ENCODE data around the gene MBNL3. TPM values are rescaled to one million over a fixed set of nuclear protein-coding genes. Genes with fewer than 3 reads are reported as not detected.

Gene MBNL3
- total RNA-seq, 1 experiment from 2014 or later, result 2.6 TPM

GRCh38 chrX:132470179-132470578 is 18.7 kb downstream of the MBNL3 start:
- no peak overlapping the region for H2BK120ac ChIP-seq (ENCODE audit: low read depth, low read length, poor library complexity, severe bottlenecking)
- no peaks in the 10 kb centered on the region for H3K9me3 ChIP-seq (ENCODE audit: control insufficient read depth, low read depth, low read length)
- H3K27me3 ChIP-seq (ENCODE audit: insufficient read depth, low read length), result no peaks in the 10 kb centered on the region; the same call in 1 of the 2 replicates
- TF ChIP-seq, protein P1, sequence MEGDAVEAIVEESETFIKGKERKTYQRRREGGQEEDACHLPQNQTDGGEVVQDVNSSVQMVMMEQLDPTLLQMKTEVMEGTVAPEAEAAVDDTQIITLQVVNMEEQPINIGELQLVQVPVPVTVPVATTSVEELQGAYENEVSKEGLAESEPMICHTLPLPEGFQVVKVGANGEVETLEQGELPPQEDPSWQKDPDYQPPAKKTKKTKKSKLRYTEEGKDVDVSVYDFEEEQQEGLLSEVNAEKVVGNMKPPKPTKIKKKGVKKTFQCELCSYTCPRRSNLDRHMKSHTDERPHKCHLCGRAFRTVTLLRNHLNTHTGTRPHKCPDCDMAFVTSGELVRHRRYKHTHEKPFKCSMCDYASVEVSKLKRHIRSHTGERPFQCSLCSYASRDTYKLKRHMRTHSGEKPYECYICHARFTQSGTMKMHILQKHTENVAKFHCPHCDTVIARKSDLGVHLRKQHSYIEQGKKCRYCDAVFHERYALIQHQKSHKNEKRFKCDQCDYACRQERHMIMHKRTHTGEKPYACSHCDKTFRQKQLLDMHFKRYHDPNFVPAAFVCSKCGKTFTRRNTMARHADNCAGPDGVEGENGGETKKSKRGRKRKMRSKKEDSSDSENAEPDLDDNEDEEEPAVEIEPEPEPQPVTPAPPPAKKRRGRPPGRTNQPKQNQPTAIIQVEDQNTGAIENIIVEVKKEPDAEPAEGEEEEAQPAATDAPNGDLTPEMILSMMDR (conservative IDR thresholded peaks at IDR 0.05), result no peak
- H3K23me2 ChIP-seq (ENCODE audit: insufficient read length, low read depth, low read length, poor library complexity, severe bottlenecking), result no peaks in the 10 kb centered on the region
- no peak overlapping the region for H3K4me2 ChIP-seq (ENCODE audit: insufficient read depth, insufficient read length, low read length)
- no peak overlapping the region for H2AFZ ChIP-seq (ENCODE audit: low read length)
- H3K14ac ChIP-seq (ENCODE audit: insufficient read depth, low read length), result no peak overlapping the region
- H3K27ac Mint-ChIP-seq, result no peak overlapping the region
- H2BK12ac ChIP-seq (ENCODE audit: insufficient read length, low read depth, low read length), result no peak overlapping the region
- H3T11ph ChIP-seq (ENCODE audit: low read length), result no peak overlapping the region
- H3K9ac ChIP-seq (ENCODE audit: extremely low read depth, insufficient read length, low read length), result no peak overlapping the region
- no peak overlapping the region for H2AK5ac ChIP-seq (ENCODE audit: insufficient read length, low read length)
- H4K91ac ChIP-seq (ENCODE audit: insufficient read length, low read depth, low read length), result no peak overlapping the region
- no peaks in the 10 kb centered on the region for H3K36me3 Mint-ChIP-seq (ENCODE audit: insufficient read depth in 1 of 3, low read depth in 3 of 3)
- no peak overlapping the region for H2BK5ac ChIP-seq (ENCODE audit: insufficient read length, low read length)
- H3K27ac ChIP-seq (ENCODE audit: insufficient read length, low read depth, low read length), result no peak overlapping the region
- H4K5ac ChIP-seq (ENCODE audit: insufficient read length, low read depth, low read length), result no peak overlapping the region
- no peaks in the 10 kb centered on the region for H3K79me2 ChIP-seq (ENCODE audit: insufficient read depth, low read length)
- no peak for DNase-seq
- H3K18ac ChIP-seq (ENCODE audit: insufficient read length, low read depth, low read length), result no peak overlapping the region
- no peak overlapping the region for H3K4me3 Mint-ChIP-seq
- no peaks in the 10 kb centered on the region for H3K9me3 Mint-ChIP-seq
- no peak overlapping the region for H2BK20ac ChIP-seq (ENCODE audit: low read depth, low read length, poor library complexity, severe bottlenecking)
- H3K27me3 Mint-ChIP-seq (ENCODE audit: low read depth), result no peaks in the 10 kb centered on the region
- no peaks in the 10 kb centered on the region for H4K20me1 ChIP-seq (ENCODE audit: control insufficient read depth, insufficient read depth, insufficient read length)
- no peaks in the 10 kb centered on the region for H3K79me1 ChIP-seq (ENCODE audit: insufficient read depth, low read depth, low read length, poor library complexity, severe bottlenecking)
- no peaks in the 10 kb centered on the region; the same call in 1 of the 2 replicates for H3K4me1 ChIP-seq (ENCODE audit: insufficient read depth, low read length)
- no peak overlapping the region for H3K23ac ChIP-seq (ENCODE audit: insufficient read length, low read depth, low read length)
- peaks cover 8 to 19% of the 10 kb centered on the region in 2 experiments for H3K4me1 Mint-ChIP-seq
- no peak overlapping the region for H2BK15ac ChIP-seq (ENCODE audit: low read depth, low read length)
- WGBS (ENCODE audit: extremely low coverage, insufficient read length, low lambda C conversion rate), result no CpG with 5 or more reads among the region's 1 CpG
- H3K56ac ChIP-seq (ENCODE audit: insufficient read length, low read depth, low read length), result no peak overlapping the region
- H3K4ac ChIP-seq (ENCODE audit: low read depth, low read length), result no peak overlapping the region
- H4K8ac ChIP-seq (replicated peaks; ENCODE audit: insufficient read length, low read depth, low read length), result no peak overlapping the region
